HG03175 (cell line): ENCODE results near the gene MAPK10.
"Not testable (repeated sequence)": the region's sequence is repeated elsewhere in the genome, so short reads cannot be mapped to it uniquely, and the experiment has no call there.

Experiments used
- ATAC-seq: cut with Tn5 transposase; IDR thresholded peaks from one replicate; pipeline ENCODE4 v1.9.1; 2021; ENCODE audit warnings: mild to moderate bottlenecking, moderate library complexity; ENCODE audit not compliant: unreplicated experiment

MAPK10 gene

DNA sequence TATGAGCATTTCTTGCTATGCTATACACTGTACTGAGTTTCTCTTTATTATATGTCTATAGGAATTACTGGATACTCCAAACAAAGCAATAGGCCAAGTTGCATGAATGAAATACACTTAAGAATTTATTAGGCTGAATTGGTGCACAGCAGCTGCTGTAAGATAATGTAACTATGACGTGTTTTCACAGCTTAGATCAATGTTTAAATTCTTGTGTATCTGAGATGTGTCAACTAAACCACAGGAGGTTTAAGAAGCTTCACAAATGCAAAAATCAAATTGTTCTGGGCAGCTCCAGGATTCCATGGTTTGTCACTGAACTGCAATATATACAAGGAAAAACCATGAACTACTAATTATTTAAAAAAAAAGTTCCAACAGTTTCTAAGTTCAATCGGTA lies 156.7 kb downstream of the MAPK10 start:
- ATAC-seq: no peak

GRCh38 chr4:86185659-86186058 lies 174.2 kb downstream of the MAPK10 start:
- ATAC-seq: no peak

DNA sequence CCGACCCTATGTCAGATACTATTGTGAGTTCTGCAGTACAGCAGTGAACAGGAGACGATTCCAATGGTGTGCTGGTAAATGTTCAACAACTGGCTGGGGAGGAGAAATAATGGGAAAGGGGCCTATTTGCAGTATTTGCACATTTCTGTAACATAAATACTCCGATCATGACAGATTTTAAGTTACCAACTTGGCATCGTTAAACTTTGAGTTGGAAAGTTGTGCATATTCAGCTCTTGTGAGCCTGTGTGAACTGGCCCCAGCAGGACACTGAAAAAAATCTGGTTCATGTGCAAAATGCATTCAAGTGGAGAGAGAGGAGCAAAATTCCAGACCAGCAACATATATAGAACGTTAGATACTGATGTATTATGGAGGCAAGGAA lies 175.0 kb downstream of the MAPK10 start:
- ATAC-seq: no peak

- no peak for ATAC-seq
Measured at GRCh38 chr4:86184216-86184900, 175.5 kb downstream of the MAPK10 start.

GRCh38 chr4:86181585-86181984 lies 178.3 kb downstream of the MAPK10 start:
- ATAC-seq: no peak

DNA sequence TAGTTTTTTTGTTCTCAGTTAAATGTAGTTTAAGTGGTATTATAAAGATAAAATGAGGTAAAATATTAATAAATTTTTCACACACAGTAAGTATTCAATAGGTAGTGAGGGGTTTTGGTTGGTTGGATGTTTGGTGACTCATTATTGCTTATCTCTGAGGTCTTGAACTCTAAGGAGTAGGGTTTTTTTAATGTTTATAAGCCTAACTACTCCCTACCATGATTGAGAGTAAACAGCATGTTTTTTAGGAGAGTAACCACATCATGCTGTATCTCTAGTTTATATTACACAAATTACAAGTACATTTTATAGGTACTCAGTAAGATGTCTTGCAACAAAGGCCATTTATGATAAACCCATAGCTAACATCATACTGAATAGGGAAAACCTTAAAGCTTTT lies 181.6 kb downstream of the MAPK10 start:
- ATAC-seq: no peak

- no peak for ATAC-seq
Measured at GRCh38 chr4:86174506-86174905, 185.3 kb downstream of the MAPK10 start.

DNA sequence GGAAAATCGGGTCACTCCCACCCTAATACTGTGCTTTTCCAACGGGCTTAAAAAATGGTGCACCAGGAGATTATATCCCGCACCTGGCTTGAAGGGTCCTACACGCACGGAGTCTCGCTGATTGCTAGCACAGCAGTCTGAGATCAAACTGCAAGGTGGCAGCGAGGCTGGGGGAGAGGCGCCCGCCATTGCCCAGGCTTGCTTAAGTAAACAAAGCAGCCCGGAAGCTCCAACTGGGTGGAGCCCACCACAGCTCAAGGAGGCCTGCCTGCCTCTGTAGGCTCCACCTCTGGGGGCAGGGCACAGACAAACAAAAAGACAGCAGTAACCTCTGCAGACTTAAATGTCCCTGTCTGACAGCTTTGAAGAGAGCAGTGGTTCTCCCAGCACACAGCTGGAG lies 191.5 kb downstream of the MAPK10 start:
- ATAC-seq: not testable (repeated sequence)

DNA sequence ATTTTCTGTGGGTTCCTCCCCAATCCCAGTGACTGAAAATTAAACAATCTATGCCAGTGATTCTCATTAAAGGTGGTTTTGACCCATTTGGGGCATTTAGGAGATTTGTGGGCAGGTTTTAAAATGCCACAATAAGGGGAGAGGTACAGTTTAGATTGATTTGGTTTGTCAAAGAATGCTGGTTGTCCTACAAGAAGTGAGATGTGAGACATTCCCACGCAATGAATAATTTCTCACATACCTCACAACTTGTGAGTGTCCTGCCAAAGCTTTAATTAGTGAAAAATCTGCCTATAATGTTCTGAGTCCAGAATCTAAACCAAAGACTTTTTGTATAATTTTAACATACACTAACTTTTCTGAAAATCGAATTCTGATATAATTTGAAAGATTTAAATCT lies 199.4 kb downstream of the MAPK10 start:
- ATAC-seq: no peak

DNA sequence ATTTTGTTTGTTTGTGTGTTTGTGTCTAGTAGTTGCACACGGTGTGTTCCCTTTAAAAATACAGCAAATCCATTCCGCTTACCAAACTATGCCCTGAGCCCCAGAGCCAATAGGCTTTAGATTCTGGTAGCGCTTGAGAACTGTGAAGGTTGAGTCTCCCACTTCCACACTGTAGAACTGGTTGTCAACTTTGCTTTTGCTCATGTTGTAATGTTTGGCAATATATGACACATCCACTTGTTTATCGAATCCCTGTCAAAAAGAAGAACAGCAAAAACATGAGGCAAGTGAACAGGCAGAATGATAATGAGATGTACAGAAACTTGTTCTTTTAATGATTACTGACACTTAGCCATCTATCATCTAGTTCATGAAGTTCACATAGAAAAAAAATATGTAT lies 200.6 kb downstream of the MAPK10 start:
- ATAC-seq: no peak

DNA sequence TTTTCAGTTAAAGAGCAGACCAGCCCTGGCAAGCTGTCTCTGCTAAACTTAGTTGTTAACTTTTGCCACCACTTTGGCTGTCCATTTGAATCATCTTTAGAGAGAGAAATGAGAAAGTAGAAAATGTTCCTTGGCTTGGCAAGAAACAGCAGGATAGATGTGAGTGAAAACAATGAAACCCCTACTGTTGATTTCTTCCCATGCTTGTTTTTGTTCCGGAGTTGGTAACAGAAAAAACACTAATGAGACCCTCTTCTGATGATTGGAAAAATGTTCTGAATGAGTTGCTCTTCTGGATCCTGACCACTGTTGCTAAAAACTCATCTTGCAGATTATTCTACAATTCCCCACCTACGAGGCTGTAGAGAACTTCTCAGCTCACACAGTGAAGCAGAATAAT lies 203.3 kb downstream of the MAPK10 start:
- ATAC-seq: no peak

- no peak for ATAC-seq
Measured at GRCh38 chr4:86155766-86156165, 204.1 kb downstream of the MAPK10 start.

DNA sequence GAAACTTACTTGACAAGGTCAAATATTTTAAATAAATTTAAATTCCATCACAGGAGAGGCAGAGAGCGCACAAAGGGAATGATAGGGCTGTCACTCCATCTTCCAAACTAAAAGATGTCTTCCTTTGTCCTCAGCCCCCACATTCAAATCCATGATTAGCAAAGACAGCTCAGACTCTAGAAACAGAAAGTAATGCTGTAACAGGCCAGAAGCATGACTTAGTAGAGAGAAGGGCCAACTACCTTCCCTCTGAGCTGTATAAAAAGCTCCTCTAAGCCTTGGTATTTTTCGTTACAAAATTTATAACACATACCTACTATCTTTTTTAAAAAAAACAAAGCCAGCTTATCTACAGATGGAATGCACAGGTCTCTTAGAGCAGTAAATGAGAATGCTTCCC lies 207.4 kb downstream of the MAPK10 start:
- no peak for ATAC-seq

- no peak for ATAC-seq
Measured at GRCh38 chr4:86151196-86151595, 208.7 kb downstream of the MAPK10 start.

DNA sequence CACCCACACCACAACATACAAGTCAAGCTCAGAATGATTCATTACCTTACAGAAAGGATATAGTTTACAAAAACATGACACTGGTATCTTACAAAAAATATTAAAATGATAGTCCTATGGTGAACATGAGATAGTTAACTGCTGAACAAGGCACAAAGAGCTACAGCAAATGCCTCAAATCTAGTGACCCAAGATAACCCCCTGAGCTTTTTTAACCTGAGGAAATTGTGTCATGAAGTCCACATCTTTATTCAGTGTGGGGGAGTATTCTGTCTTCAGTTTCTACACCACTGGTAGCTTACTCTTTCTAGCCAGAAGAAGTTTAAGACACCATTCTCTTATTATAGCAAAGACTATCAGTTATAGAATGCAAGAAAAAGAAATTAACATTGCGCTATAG lies 218.7 kb downstream of the MAPK10 start:
- no peak for ATAC-seq

DNA sequence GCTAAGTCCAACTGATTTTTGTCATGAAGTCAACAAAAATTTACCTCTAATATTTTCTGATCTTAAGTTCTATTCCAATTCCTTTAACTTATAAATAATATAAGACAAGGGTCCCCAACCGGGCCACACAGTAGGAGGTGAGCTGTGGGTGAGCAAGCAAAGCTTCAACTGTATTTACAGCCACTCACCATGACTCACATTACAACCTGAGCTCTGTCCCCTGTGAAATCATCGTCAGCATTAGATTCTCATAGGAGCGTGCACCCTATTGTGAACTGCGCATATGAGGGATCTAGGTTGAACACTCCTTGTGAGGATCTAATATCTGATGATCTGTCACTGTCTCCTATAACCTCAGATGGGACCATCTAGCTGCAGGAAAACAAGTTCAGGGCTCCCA lies 227.4 kb downstream of the MAPK10 start:
- no peak for ATAC-seq

GRCh38 chr4:86131456-86131855 lies 228.4 kb downstream of the MAPK10 start:
- ATAC-seq: no peak

- no peak for ATAC-seq
Measured at GRCh38 chr4:86130160-86130933, 229.5 kb downstream of the MAPK10 start.

DNA sequence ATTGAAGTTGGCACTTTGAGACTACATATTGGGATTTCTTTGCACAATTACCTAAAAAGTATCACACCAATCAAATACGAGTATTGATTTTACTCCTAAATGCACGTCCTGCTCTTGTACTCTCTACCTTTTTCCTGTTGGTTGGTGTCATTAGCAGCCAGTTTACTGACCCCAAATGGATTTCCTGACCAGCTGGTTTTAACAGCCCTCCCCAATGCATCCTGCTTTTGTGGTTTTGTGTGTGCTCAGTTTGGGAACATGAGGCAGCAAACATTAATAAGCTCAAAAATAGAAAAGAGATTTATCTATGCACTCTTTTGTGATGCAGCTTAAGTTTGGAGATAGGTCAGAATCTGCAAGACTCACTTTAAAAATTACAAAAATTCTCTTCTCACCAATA lies 230.3 kb downstream of the MAPK10 start:
- no peak for ATAC-seq

GRCh38 chr4:86122404-86122803 lies 237.4 kb downstream of the MAPK10 start:
- no peak for ATAC-seq

DNA sequence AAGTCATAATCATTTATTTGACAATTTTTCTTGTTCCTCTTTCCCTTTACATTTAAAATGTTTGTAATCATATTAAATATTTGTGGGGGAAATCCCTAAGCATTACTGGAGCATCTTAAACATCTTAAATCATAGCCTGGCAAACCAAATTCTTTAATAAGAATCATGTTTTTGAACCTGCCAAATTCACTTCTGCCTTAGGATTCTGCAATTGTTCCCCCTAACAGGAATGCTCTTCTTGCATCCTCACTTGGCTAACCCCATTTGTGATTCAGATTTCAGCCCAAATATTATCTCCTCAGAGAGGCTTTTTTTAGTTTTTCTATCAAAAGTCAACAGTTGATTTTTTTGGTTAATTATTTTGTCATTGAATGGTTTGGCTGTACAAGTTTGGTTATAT lies 241.1 kb downstream of the MAPK10 start:
- no peak for ATAC-seq

DNA sequence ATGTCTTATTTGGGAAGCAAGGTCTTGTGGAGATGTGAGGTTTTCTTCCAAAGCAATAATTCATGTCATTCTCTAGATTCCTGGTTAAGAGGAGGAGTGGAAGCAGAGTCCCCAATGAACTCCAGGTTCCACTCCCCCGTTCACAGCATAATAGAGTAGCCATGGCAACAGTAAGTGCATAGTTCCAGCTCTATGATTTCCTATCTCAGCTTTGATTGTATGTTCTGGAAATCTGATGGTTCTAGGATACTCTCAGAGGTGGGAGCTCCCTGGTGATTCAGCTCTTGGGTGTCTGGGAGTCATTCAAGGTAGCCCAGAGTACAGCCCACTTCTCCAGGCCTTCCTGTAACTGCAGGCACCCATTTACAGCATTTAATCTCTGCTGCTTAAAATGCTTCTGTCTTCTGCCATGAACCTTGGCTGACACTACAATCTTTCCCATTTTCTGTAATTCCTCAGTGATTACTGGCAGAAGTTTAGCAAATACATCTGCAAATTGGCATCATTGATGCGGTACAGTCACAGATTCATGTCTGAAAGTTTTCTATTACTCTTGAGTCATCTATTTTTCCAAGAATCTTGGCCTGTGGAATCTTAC lies 242.0 kb downstream of the MAPK10 start:
- no peak for ATAC-seq
